HCT116 (cell line): Measurements from ENCODE around the gene CPD. TPM values are rescaled to one million over a fixed set of nuclear protein-coding genes. Genes with fewer than 3 reads are reported as not detected.

Experiments
- ATAC-seq: fragments of 200-7000 bp; cut with Tn5 transposase; 2 replicates; pipeline ENCODE4 v1.9.1; 2020; ENCODE audit warnings: mild to moderate bottlenecking, moderate library complexity
- BruUV-seq: library from RNA; stranded (reverse); fragments of 400-500 nt; replicated peaks from 2 replicates; lab custom pipeline; 2021; lab: Mats Ljungman, UMichigan
- CTCF ChIA-PET: fragments of 300-600 bp; sonication (Branson Sonifier 250); formaldehyde crosslinking; loops from one replicate; lab custom pipeline; 2021; ENCODE audit warnings: antibody characterized with exemption; lab: Charles Lee
- POLR2A ChIA-PET: fragments of 300-600, 350-600 bp; sonication (Branson Sonifier 250); formaldehyde crosslinking; loops from one replicate; lab custom pipeline; 2021; ENCODE audit warnings: antibody characterized with exemption; lab: Charles Lee
- RAD21 ChIA-PET, 2 experiments: fragments of 300-600 bp; sonication (Branson Sonifier 250); formaldehyde crosslinking; loops; one replicate each; lab custom pipeline; 2023; ENCODE audit warnings: low total read pairs in 2 of 2; ENCODE audit not compliant: uncharacterized antibody in 2 of 2, unreplicated experiment in 2 of 2, low non-redundant PET in 1 of 2; lab: Charles Lee
- DNase-seq: peaks from one replicate; pipeline ENCODE4 v3.0.0-alpha.2; 2010; ENCODE audit warnings: low read depth, low spot score
- H2AFZ ChIP-seq: fragments of 200-600 bp; shearing (Covaris generic), sonication (generic); 2 replicates; pipeline ENCODE4 v1.6.1; 2017; ENCODE audit warnings: low read depth, mixed run types, mixed read lengths, antibody characterized with exemption, low read length; ENCODE audit not compliant: poor library complexity, severe bottlenecking
- H3K27ac ChIP-seq: 2 replicates; pipeline ENCODE4 v1.5.1; 2012; ENCODE audit warnings: low read depth, low read length
- H3K27me3 ChIP-seq: fragments of 200-600 bp; sonication (generic); 2 replicates; pipeline ENCODE4 v1.6.1; 2016; ENCODE audit warnings: mixed run types, low read length, mixed read lengths; ENCODE audit not compliant: insufficient read depth
- H3K36me3 ChIP-seq, 2 experiments: fragments of 200-500 bp in 1 of 2; fragments of 200-600 bp in 1 of 2; sonication (Bioruptor generic) in 1 of 2; sonication (generic) in 1 of 2; 2 replicates each; pipeline versions ENCODE4 v1.5.1 to v1.6.1; 2014 to 2016; ENCODE audit warnings: low read length in 2 of 2, inconsistent platforms in 1 of 2, mixed read lengths in 1 of 2, mixed run types in 1 of 2; ENCODE audit not compliant: insufficient read depth in 2 of 2, control insufficient read depth in 1 of 2
- H3K4me1 ChIP-seq, 2 experiments: fragments of 200-600 bp in 1 of 2; sonication (generic) in 1 of 2; 2 replicates each; pipeline versions ENCODE4 v1.5.1 to v1.6.1; 2012 to 2017; ENCODE audit warnings: low read length in 2 of 2, inconsistent platforms in 1 of 2, mild to moderate bottlenecking in 1 of 2, mixed read lengths in 1 of 2, mixed run types in 1 of 2, moderate library complexity in 1 of 2; ENCODE audit not compliant: insufficient read depth in 2 of 2, control insufficient read depth in 1 of 2
- H3K4me2 ChIP-seq: fragments of 200-600 bp; sonication (generic); 2 replicates; pipeline ENCODE4 v1.6.1; 2017; ENCODE audit warnings: mixed run types, low read length, mixed read lengths
- H3K4me3 ChIP-seq, 2 experiments: fragments of 200-600 bp in 1 of 2; sonication (generic) in 1 of 2; replicated peaks in 1 of 2; 2 replicates each; pipeline ENCODE4 v1.5.1; 2011 to 2016; ENCODE audit warnings: low read length in 2 of 2, control low read depth in 1 of 2, low read depth in 1 of 2, mild to moderate bottlenecking in 1 of 2, mixed read lengths in 1 of 2, mixed run types in 1 of 2
- H3K79me2 ChIP-seq: fragments of 200-600 bp; sonication (generic); 2 replicates; pipeline ENCODE4 v1.6.1; 2017; ENCODE audit warnings: mild to moderate bottlenecking, mixed run types, low read length, moderate library complexity, mixed read lengths; ENCODE audit not compliant: insufficient read depth
- H3K9ac ChIP-seq: fragments of 200-600 bp; sonication (generic); 2 replicates; pipeline ENCODE4 v1.6.1; 2016; ENCODE audit warnings: low read length, mixed read lengths
- H3K9me2 ChIP-seq: fragments of 200-600 bp; sonication (generic), shearing (Covaris generic); 2 replicates; pipeline ENCODE4 v1.6.1; 2017; ENCODE audit warnings: mixed run types, mild to moderate bottlenecking, moderate library complexity; ENCODE audit not compliant: insufficient read depth
- H3K9me3 ChIP-seq, 2 experiments: fragments of 200-500 bp in 1 of 2; fragments of 200-600 bp in 1 of 2; sonication (Bioruptor generic) in 1 of 2; sonication (generic) in 1 of 2; 2 replicates each; pipeline ENCODE4 v1.6.1; 2014 to 2017; ENCODE audit warnings: low read length in 2 of 2, mixed read lengths in 2 of 2, inconsistent platforms in 1 of 2, low read depth in 1 of 2, mild to moderate bottlenecking in 1 of 2, mixed run types in 1 of 2, moderate library complexity in 1 of 2; ENCODE audit not compliant: control insufficient read depth in 1 of 2, insufficient read depth in 1 of 2
- H4K20me1 ChIP-seq: fragments of 200-600 bp; sonication (generic), shearing (Covaris generic); 2 replicates; pipeline ENCODE4 v1.6.1; 2017; ENCODE audit warnings: mixed run types, mild to moderate bottlenecking, moderate library complexity; ENCODE audit not compliant: insufficient read depth
- CBX3 ChIP-seq: IDR thresholded peaks from 2 replicates; pipeline ENCODE4 v1.6.1; 2012; ENCODE audit warnings: low read depth
- EGR1 ChIP-seq: IDR thresholded peaks from 2 replicates; pipeline ENCODE4 v1.6.1; 2012; ENCODE audit warnings: low read depth
- EZH2 ChIP-seq: fragments of 200-600 bp; sonication (generic); IDR thresholded peaks from 2 replicates; pipeline ENCODE4 v1.6.1; 2017; ENCODE audit warnings: antibody characterized with exemption, mixed run types
- EZH2phosphoT487 ChIP-seq: fragments of 200-600 bp; IDR thresholded peaks from 2 replicates; pipeline ENCODE4 v1.6.1; 2018; ENCODE audit warnings: antibody characterized with exemption, borderline replicate concordance
- FOSL1 ChIP-seq: IDR thresholded peaks from 2 replicates; pipeline ENCODE4 v1.6.1; 2012; ENCODE audit warnings: low read depth
- POLR2A ChIP-seq: IDR thresholded peaks from 2 replicates; pipeline ENCODE4 v1.7.0; 2011; ENCODE audit warnings: borderline replicate concordance; ENCODE audit not compliant: insufficient read depth, insufficient read length; ENCODE audit errors: extremely low read depth
- SIN3A ChIP-seq: IDR thresholded peaks from 2 replicates; pipeline ENCODE4 v1.6.1; 2012; ENCODE audit warnings: low read depth
- SP1 ChIP-seq: IDR thresholded peaks from 2 replicates; pipeline ENCODE4 v1.6.1; 2012; ENCODE audit warnings: low read depth
- TCF7L2 ChIP-seq: IDR thresholded peaks from 2 replicates; pipeline ENCODE4 v1.7.0; 2011; ENCODE audit warnings: borderline replicate concordance, inconsistent platforms; ENCODE audit not compliant: insufficient read depth, insufficient read length; ENCODE audit errors: extremely low read depth
- YY1 ChIP-seq: IDR thresholded peaks from 2 replicates; pipeline ENCODE4 v1.6.1; 2011; ENCODE audit warnings: low read length, low read depth, moderate library complexity, mild to moderate bottlenecking; ENCODE audit not compliant: insufficient replicate concordance; ENCODE audit errors: extremely low read depth
- ZNF274 ChIP-seq: fragments of 200-500 bp; sonication (Bioruptor generic); IDR thresholded peaks from 2 replicates; pipeline ENCODE4 v1.6.1; 2014; ENCODE audit warnings: mild to moderate bottlenecking, low read depth, low read length, inconsistent platforms
- intact Hi-C: fragments of 100-400 bp; cut with micrococcal nuclease; formaldehyde crosslinking; loops from 2 replicates; pipeline ENCODE4 v1.10.0; 2022
- total RNA-seq: library from RNA; stranded (reverse); gene quantifications from one replicate; pipeline ENCODE4 v1.2.1, GENCODE V29; 2021; ENCODE audit not compliant: unreplicated experiment
- TF ChIP-seq, protein P1 (sequence below), 3 experiments: fragments of 200-600 bp in 1 of 3; sonication (generic) in 1 of 3; IDR thresholded peaks in 2 of 3; conservative IDR thresholded peaks in 1 of 3; 2 replicates each; pipeline ENCODE4 v1.5.1; 2012 to 2017; ENCODE audit warnings: low read depth in 2 of 3, low read length in 2 of 3, antibody characterized with exemption in 1 of 3, borderline replicate concordance in 1 of 3, control low read depth in 1 of 3, mild to moderate bottlenecking in 1 of 3, mixed read lengths in 1 of 3, mixed run types in 1 of 3, moderate library complexity in 1 of 3; ENCODE audit not compliant: insufficient read depth in 1 of 3
- TF ChIP-seq, protein P2 (sequence below): IDR thresholded peaks from 2 replicates; pipeline ENCODE4 v1.6.1; 2012; ENCODE audit warnings: low read depth
- TF ChIP-seq, protein P3 (sequence below): IDR thresholded peaks from 2 replicates; pipeline ENCODE4 v1.6.1; 2012

The CPD gene
- total RNA-seq, 1 experiment from 2014 or later = 47.2 TPM

DNA sequence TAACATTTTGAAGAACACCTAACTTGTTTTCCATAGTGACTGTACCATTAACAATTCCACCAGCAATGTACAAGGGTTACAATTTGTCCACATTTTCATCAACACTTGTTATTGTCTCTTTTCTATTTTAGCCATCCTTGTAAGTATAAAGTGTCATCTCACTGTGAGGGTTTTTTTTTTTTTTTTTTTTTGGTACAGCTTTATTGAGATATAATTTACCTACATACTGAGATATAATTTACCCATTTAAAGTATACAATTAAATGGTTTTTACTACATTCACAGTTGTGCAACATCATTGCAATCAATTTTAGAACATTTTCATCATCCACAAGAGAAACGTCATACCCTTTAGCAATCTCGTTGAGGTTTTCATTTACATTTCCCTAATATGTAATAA is 27.0 kb upstream of the CPD start:
- Histone ChIP-seq H3K4me2 (no peak overlapping the region), H3K9me2 (no peaks in the 10 kb centered on the region), H3K4me3 (no peak overlapping the region)
- intact Hi-C loops = no loop called here
- ChIA-PET RAD21 (no interaction called here), CTCF (no interaction called here)
- TF ChIP-seq FOSL1 (no peak), EZH2phosphoT487 (no peak), YY1 (no peak)
- TF ChIP-seq, all 23 proteins: peak for 0
- POLR2A ChIA-PET = interaction anchor here (0.6 kb wide), 1 partner anchor 16 kb away, joined by 3 read pairs; no protein-coding TSS in a partner anchor
- no peak for DNase-seq
- no peak for ATAC-seq
- Histone ChIP-seq H3K36me3 (no peaks in the 10 kb centered on the region), H2AFZ (no peak overlapping the region), H3K4me1 (peaks cover 0 to 4% of the 10 kb centered on the region in 2 experiments; a peak in 2 of 4 replicates), H3K9me3 (no peaks in the 10 kb centered on the region), H3K27ac (no peak overlapping the region), H3K27me3 (no peaks in the 10 kb centered on the region), H4K20me1 (no peaks in the 10 kb centered on the region), H3K79me2 (no peaks in the 10 kb centered on the region), H3K9ac (no peak overlapping the region)
- no TSS peak for BruUV-seq

DNA sequence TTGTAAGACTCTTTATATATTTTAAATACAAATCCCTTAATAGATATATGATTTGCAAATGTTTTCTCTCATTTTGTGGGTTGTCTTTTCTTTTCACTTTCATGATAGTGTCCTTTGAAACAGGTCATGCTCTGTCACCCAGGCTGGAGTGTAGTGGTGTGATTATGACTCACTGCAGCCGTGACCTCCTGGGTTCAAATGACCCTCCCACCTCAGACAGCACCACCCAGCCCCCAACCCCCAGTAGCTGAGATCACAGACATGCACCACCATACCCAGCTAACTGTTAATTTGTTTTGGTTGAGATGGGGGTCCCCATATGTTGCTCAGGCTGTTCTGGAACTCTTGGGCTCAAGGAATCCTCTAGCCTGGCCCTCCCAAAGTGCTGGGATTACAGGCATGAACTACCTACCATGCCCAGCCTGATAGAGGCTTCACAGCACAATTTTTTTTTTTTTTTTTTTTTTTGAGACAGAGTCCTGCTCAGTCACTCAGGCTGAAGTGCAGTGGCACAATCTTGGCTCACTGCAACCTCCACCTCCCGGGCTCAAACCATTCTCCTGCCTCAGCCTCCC is 26.4 kb upstream of the CPD start:
- Histone ChIP-seq H3K9me2 (no peaks in the 10 kb centered on the region), H3K27me3 (no peaks in the 10 kb centered on the region), H3K4me3 (no peak overlapping the region), H3K36me3 (no peaks in the 10 kb centered on the region), H3K4me2 (no peak overlapping the region), H3K9me3 (no peaks in the 10 kb centered on the region), H3K9ac (no peak overlapping the region), H3K4me1 (peaks cover 0 to 4% of the 10 kb centered on the region in 2 experiments; a peak in 2 of 4 replicates), H4K20me1 (no peaks in the 10 kb centered on the region), H3K27ac (no peak overlapping the region), H2AFZ (no peak overlapping the region), H3K79me2 (no peaks in the 10 kb centered on the region)
- intact Hi-C loops = no loop called here
- RAD21 ChIA-PET = no interaction called here
- CTCF ChIA-PET = no interaction called here
- BruUV-seq = no TSS peak
- DNase-seq = no peak
- POLR2A ChIA-PET = interaction anchor here (0.6 to 1.2 kb wide), 3 partner anchors 8 to 15 kb away, joined by 3 read pairs; no protein-coding TSS in a partner anchor
- ATAC-seq = no peak
- TF ChIP-seq, protein P1, sequence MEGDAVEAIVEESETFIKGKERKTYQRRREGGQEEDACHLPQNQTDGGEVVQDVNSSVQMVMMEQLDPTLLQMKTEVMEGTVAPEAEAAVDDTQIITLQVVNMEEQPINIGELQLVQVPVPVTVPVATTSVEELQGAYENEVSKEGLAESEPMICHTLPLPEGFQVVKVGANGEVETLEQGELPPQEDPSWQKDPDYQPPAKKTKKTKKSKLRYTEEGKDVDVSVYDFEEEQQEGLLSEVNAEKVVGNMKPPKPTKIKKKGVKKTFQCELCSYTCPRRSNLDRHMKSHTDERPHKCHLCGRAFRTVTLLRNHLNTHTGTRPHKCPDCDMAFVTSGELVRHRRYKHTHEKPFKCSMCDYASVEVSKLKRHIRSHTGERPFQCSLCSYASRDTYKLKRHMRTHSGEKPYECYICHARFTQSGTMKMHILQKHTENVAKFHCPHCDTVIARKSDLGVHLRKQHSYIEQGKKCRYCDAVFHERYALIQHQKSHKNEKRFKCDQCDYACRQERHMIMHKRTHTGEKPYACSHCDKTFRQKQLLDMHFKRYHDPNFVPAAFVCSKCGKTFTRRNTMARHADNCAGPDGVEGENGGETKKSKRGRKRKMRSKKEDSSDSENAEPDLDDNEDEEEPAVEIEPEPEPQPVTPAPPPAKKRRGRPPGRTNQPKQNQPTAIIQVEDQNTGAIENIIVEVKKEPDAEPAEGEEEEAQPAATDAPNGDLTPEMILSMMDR (IDR thresholded peaks at IDR 0.05 in 2 of 3, conservative IDR thresholded peaks at IDR 0.05 in 1 of 3; ENCODE audit: borderline replicate concordance in 1 of 3, insufficient read depth in 1 of 3, low read depth in 2 of 3, low read length in 2 of 3) = no peak
- TF ChIP-seq EZH2phosphoT487 = no peak
- TF ChIP-seq EZH2 = no peak
- TF ChIP-seq TCF7L2 = no peak
- TF ChIP-seq SIN3A = no peak
- no peak for TF ChIP-seq CBX3
- no peak for TF ChIP-seq EGR1
- TF ChIP-seq, protein P2, sequence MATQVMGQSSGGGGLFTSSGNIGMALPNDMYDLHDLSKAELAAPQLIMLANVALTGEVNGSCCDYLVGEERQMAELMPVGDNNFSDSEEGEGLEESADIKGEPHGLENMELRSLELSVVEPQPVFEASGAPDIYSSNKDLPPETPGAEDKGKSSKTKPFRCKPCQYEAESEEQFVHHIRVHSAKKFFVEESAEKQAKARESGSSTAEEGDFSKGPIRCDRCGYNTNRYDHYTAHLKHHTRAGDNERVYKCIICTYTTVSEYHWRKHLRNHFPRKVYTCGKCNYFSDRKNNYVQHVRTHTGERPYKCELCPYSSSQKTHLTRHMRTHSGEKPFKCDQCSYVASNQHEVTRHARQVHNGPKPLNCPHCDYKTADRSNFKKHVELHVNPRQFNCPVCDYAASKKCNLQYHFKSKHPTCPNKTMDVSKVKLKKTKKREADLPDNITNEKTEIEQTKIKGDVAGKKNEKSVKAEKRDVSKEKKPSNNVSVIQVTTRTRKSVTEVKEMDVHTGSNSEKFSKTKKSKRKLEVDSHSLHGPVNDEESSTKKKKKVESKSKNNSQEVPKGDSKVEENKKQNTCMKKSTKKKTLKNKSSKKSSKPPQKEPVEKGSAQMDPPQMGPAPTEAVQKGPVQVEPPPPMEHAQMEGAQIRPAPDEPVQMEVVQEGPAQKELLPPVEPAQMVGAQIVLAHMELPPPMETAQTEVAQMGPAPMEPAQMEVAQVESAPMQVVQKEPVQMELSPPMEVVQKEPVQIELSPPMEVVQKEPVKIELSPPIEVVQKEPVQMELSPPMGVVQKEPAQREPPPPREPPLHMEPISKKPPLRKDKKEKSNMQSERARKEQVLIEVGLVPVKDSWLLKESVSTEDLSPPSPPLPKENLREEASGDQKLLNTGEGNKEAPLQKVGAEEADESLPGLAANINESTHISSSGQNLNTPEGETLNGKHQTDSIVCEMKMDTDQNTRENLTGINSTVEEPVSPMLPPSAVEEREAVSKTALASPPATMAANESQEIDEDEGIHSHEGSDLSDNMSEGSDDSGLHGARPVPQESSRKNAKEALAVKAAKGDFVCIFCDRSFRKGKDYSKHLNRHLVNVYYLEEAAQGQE = no peak
- no peak for TF ChIP-seq FOSL1
- TF ChIP-seq ZNF274 = no peak
- TF ChIP-seq POLR2A = no peak
- no peak for TF ChIP-seq SP1
- TF ChIP-seq, protein P3, sequence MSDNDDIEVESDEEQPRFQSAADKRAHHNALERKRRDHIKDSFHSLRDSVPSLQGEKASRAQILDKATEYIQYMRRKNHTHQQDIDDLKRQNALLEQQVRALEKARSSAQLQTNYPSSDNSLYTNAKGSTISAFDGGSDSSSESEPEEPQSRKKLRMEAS = no peak
